ENCODE measurements around the gene RNF14.

Gene RNF14

GRCh38 chr5:141923448-141924313 is 45.2 kb upstream of the RNF14 start, which contains the start of gene DELE1:
Gene DELE1, plus strand, starts transcription at chr5:141923871. Its CDS starts 71 bp downstream, at chr5:141923942.
- peak within 1 kb of the TSS; percentile 98 for H3K27ac ChIP-seq
- H3K79me2 ChIP-seq = peaks cover 16% of the 10 kb centered on the region
- no peaks in the 10 kb centered on the region for H3K27me3 ChIP-seq (ENCODE audit: control insufficient read depth, insufficient read depth, low read length)
- H3K9ac ChIP-seq = peak within 1 kb of the TSS; percentile 84
- peaks cover 7% of the 10 kb centered on the region for H3K4me1 ChIP-seq
- H3K9me3 ChIP-seq (ENCODE audit: control insufficient read depth, low read length) = no peaks in the 10 kb centered on the region
- H3K36me3 ChIP-seq (ENCODE audit: control insufficient read depth, insufficient read depth, low read length) = no peaks in the 10 kb centered on the region
- H3K4me2 ChIP-seq (ENCODE audit: low read length) = peak within 1 kb of the TSS; percentile 86
- peak within 1 kb of the TSS; percentile 93 for H3K4me3 ChIP-seq (ENCODE audit: low read depth, low read length)
- TF ChIP-seq CTCF (IDR thresholded peaks at IDR 0.05) = no peak
- H2AFZ ChIP-seq = peak within 1 kb of the TSS; percentile 97

- Histone ChIP-seq H3K79me2 (peaks cover 24% of the 10 kb centered on the region), H2AFZ (no peak overlapping the region), H3K27ac (no peak overlapping the region), H3K9ac (no peak overlapping the region), H3K4me2 (ENCODE audit: low read length) (no peak overlapping the region), H3K4me1 (peaks cover 7% of the 10 kb centered on the region), H3K4me3 (ENCODE audit: low read depth, low read length) (no peak overlapping the region), H3K27me3 (ENCODE audit: control insufficient read depth, insufficient read depth, low read length) (no peaks in the 10 kb centered on the region), H3K36me3 (ENCODE audit: control insufficient read depth, insufficient read depth, low read length) (no peaks in the 10 kb centered on the region), H3K9me3 (ENCODE audit: control insufficient read depth, low read length) (no peaks in the 10 kb centered on the region)
- no peak for TF ChIP-seq CTCF (IDR thresholded peaks at IDR 0.05)
These were observed 42.5 kb upstream of the RNF14 start for GRCh38 chr5:141926434-141926833.

- H3K36me3 ChIP-seq (ENCODE audit: control insufficient read depth, insufficient read depth, low read length) = no peaks in the 10 kb centered on the region
These were observed 40.9 kb upstream of the RNF14 start for GRCh38 chr5:141928051-141928450.

GRCh38 chr5:141929398-141930058 is 39.4 kb upstream of the RNF14 start:
- Histone ChIP-seq H3K27ac (no peak overlapping the region), H3K27me3 (ENCODE audit: control insufficient read depth, insufficient read depth, low read length) (no peaks in the 10 kb centered on the region), H3K9me3 (ENCODE audit: control insufficient read depth, low read length) (no peaks in the 10 kb centered on the region), H2AFZ (no peak overlapping the region), H3K4me1 (peaks cover 2% of the 10 kb centered on the region), H3K79me2 (peaks cover 24% of the 10 kb centered on the region), H3K4me3 (ENCODE audit: low read depth, low read length) (no peak overlapping the region), H3K4me2 (ENCODE audit: low read length) (no peak overlapping the region), H3K9ac (no peak overlapping the region), H3K36me3 (ENCODE audit: control insufficient read depth, insufficient read depth, low read length) (no peaks in the 10 kb centered on the region)
- TF ChIP-seq CTCF (IDR thresholded peaks at IDR 0.05) = no peak

More at GRCh38 chr5:141928051-141928450, 40.9 kb upstream of the RNF14 start:
- Histone ChIP-seq H3K9me3 (ENCODE audit: control insufficient read depth, low read length) (no peaks in the 10 kb centered on the region), H3K4me1 (peaks cover 7% of the 10 kb centered on the region), H3K27me3 (ENCODE audit: control insufficient read depth, insufficient read depth, low read length) (no peaks in the 10 kb centered on the region), H3K4me2 (ENCODE audit: low read length) (no peak overlapping the region), H3K79me2 (peaks cover 24% of the 10 kb centered on the region), H3K4me3 (ENCODE audit: low read depth, low read length) (no peak overlapping the region), H2AFZ (no peak overlapping the region), H3K27ac (no peak overlapping the region), H3K9ac (no peak overlapping the region)
- no peak for TF ChIP-seq CTCF (IDR thresholded peaks at IDR 0.05)
